HepG2 (cell line): ENCODE measurements around the gene RNU11. TPM values are rescaled to one million over a fixed set of nuclear protein-coding genes. Genes with fewer than 3 reads are reported as not detected.

Experiments used
- ATF7 ChIP-seq, 2 experiments: fragments of 450-650 bp in 1 of 2; sonication (generic) in 1 of 2; formaldehyde crosslinking in 1 of 2; IDR thresholded peaks; 2 replicates each; pipeline versions ENCODE4 v1.4.0 to v1.6.1; 2016 to 2020; ENCODE audit warnings: antibody characterized with exemption in 1 of 2, mild to moderate bottlenecking in 1 of 2, missing genetic modification reagents in 1 of 2
- FOSL1 ChIP-seq: sonication (generic); formaldehyde crosslinking; IDR thresholded peaks from 2 replicates; pipeline ENCODE4 v1.9.0; 2021; ENCODE audit warnings: missing genetic modification reagents, borderline replicate concordance
- NFATC3 ChIP-seq: sonication (generic); formaldehyde crosslinking; IDR thresholded peaks from 2 replicates; pipeline ENCODE4 v1.5.1; 2020; ENCODE audit warnings: mild to moderate bottlenecking, missing genetic modification reagents
- SNAPC4 ChIP-seq: sonication (generic); formaldehyde crosslinking; IDR thresholded peaks from 2 replicates; pipeline ENCODE4 v1.4.0; 2020; ENCODE audit warnings: mild to moderate bottlenecking, missing genetic modification reagents
- YY1 ChIP-seq: IDR thresholded peaks from 2 replicates; pipeline ENCODE4 v1.6.1; 2011; ENCODE audit warnings: low read length, low read depth, moderate library complexity, mild to moderate bottlenecking; ENCODE audit not compliant: insufficient read depth, insufficient replicate concordance
- ZFY ChIP-seq: sonication (generic); formaldehyde crosslinking; IDR thresholded peaks from 2 replicates; pipeline ENCODE4 v1.4.0; 2020; ENCODE audit warnings: missing genetic modification reagents
- ZNF101 ChIP-seq: sonication (generic); formaldehyde crosslinking; IDR thresholded peaks from 2 replicates; pipeline ENCODE4 v1.4.0; 2020; ENCODE audit warnings: mild to moderate bottlenecking, low read depth, missing genetic modification reagents, borderline replicate concordance
- ZNF292 ChIP-seq: sonication (generic); formaldehyde crosslinking; IDR thresholded peaks from 2 replicates; pipeline ENCODE4 v1.8.1; 2022; ENCODE audit warnings: mild to moderate bottlenecking, low read depth, missing genetic modification reagents, borderline replicate concordance
- ZNF34 ChIP-seq: sonication (generic); formaldehyde crosslinking; IDR thresholded peaks from 2 replicates; pipeline ENCODE4 v1.4.0; 2020; ENCODE audit warnings: mild to moderate bottlenecking, missing genetic modification reagents, borderline replicate concordance
- ZNF431 ChIP-seq: sonication (generic); formaldehyde crosslinking; IDR thresholded peaks from 2 replicates; pipeline ENCODE4 v1.9.0; 2022; ENCODE audit warnings: missing genetic modification reagents, low read depth, mild to moderate bottlenecking, borderline replicate concordance
- ZNF598 ChIP-seq: sonication (generic); formaldehyde crosslinking; IDR thresholded peaks from 2 replicates; pipeline ENCODE4 v1.5.1; 2020; ENCODE audit warnings: mild to moderate bottlenecking, missing genetic modification reagents, borderline replicate concordance
- ZNF691 ChIP-seq: sonication (generic); formaldehyde crosslinking; IDR thresholded peaks from 2 replicates; pipeline ENCODE4 v1.4.0; 2020; ENCODE audit warnings: missing genetic modification reagents, low read depth, mild to moderate bottlenecking, borderline replicate concordance
- polyA plus RNA-seq, 8 experiments: library from polyadenylated mRNA; depleted of rRNA in 3 of 8; stranded (reverse) in 7 of 8; unstranded in 1 of 8; fragments of >200 nt; fragmentation: Illumina TruSeq in 4 of 8; extraction: Trizol in 4 of 8; gene quantifications; 2 replicates each; pipeline versions ENCODE4 v1.2.1 to v1.2.3, GENCODE V29; 2011 to 2016; ENCODE audit warnings: low read depth in 4 of 8, missing spikeins in 1 of 8, mixed read lengths in 1 of 8; ENCODE audit not compliant: insufficient read depth in 1 of 8
- total RNA-seq, 5 experiments: library from RNA; depleted of rRNA; stranded (reverse); fragments of >200 nt; fragmentation: Illumina TruSeq; extraction: Trizol; gene quantifications; 2 replicates each; pipeline ENCODE4 v1.2.3, GENCODE V29; 2016; ENCODE audit warnings: low read depth in 1 of 5

Gene RNU11
- total and polyA plus RNA-seq, 2 of the 13 experiments (the other 11 are each of a cell fraction or from before 2014, with no cell fraction given), result not detected

- TF ChIP-seq ZNF431 (CRISPR knock-in tag) (no peak), YY1 (peak; percentile 22), ZNF34 (CRISPR knock-in tag) (no peak), ZFY (CRISPR knock-in tag) (peak; percentile 77), FOSL1 (CRISPR knock-in tag) (no peak), ZNF292 (CRISPR knock-in tag) (no peak), ZNF101 (CRISPR knock-in tag) (no peak), ATF7 (IDR thresholded peaks at IDR 0.05) (no peak), ATF7 (CRISPR knock-in tag; IDR thresholded peaks at IDR 0.05) (peak; percentile 46; the same call in 1 of the 2 replicates), SNAPC4 (CRISPR knock-in tag) (no peak), NFATC3 (no peak), ZNF598 (CRISPR knock-in tag) (peak; percentile 35; the same call in 1 of the 2 replicates), ZNF691 (CRISPR knock-in tag) (0 out of 2 replicates have a peak, but pooled peaks have one; percentile 67)
These were observed 20.7 kb downstream of the RNU11 start (continued) for GRCh38 chr1:28668956-28669723.
